Measurements from ENCODE around the gene KDM6A.
"Not testable (repeated sequence)": the region's sequence is repeated elsewhere in the genome, so short reads cannot be mapped to it uniquely, and the experiment has no call there.

The KDM6A gene

DNA sequence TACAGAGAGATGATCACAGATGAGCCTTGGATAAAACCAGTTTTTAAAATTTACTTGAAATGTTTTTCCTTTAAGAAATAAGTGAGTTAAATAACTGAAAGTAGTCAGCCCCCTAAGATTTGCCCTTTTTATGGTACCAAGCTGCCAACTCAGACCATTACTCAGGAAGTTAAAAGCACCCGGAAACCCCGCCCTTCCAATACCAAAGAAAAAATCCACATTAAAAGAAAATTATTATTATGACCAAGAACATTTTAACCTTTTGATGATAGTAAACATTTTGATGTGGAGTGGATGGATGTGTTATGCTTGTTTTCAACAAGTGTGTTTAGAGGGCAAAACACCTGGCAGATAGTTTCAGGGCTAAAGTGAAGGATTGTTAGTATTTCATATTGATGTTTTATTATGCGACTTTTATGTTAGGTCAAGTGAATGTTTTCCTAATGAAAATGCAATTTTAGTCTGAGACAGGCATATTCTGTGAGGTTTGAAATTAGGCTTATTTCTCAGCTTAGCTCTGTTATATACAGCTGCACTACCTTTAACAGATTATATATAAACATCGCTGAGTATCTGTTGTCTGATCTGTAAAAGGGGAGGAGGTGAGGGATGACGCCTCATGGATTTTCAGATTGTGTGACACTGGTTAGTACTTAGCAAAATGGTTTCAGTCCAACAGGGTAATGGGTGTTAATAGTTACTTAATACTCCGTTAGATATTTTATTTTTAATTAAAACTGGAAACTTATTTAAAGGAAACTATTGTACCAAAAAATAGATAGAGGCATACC lies 89.0 kb downstream of the KDM6A start:
- no peak for DNase-seq (ENCODE audit: low read depth in 2 of 2)

DNA sequence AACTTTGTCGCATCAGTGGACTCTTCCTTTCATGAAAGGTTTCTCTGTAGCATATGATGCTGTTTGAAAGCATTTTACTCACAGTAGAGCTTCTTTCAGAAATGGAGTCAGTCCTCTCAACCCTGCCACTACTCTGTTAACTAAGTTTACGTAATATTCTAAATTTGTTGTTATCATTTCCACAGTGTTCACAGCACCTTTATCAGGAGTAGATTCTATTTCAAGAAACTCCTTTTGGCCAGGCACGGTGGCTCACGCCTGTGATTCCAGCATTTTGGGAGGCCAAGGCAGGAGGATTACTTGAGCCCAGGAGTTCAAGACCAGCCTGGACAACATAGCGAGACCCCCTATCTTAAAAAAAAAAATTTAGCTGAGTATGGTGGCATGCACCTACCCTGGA lies 90.0 kb downstream of the KDM6A start:
- DNase-seq (ENCODE audit: low read depth in 2 of 2): no peak

DNA sequence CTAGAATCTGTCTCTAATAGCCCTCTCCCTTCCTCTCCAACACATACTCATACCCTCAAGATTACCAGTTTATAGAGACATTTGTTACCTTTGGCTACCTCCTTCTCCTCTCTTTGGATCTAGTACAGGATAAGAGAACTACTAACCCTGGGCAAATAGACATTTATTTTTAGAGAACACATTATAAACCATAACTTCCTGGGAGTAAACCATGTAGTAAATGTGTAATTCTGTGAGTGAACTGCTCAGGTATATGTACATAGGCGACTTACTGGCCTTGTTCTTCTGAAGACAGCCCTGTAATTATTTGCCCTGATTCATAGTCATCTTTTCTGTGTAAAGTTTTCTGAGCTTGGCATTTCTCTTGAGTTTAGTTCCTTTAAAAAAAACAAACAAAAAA lies 94.2 kb downstream of the KDM6A start:
- no peak for DNase-seq (ENCODE audit: low read depth in 2 of 2)

DNA sequence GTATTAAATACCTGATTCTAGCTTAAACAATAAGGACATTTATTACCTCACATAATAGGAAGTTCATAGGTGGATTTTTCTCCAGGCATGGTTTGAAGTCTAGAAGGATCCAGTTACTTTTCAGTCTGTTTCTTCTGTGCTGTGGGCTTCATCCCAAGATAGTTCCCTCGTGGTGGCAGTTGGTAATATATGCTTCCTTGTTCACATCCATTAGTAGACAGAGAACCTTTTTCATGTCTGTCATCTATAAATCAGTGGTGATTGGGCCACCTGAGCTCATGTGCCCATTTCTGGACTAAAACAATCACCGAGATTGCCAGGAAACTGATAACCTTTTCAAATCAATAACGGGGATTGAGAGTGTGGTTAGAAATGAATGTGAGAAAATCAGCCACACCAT lies 97.7 kb downstream of the KDM6A start:
- DNase-seq (ENCODE audit: low read depth in 2 of 2): no peak

DNA sequence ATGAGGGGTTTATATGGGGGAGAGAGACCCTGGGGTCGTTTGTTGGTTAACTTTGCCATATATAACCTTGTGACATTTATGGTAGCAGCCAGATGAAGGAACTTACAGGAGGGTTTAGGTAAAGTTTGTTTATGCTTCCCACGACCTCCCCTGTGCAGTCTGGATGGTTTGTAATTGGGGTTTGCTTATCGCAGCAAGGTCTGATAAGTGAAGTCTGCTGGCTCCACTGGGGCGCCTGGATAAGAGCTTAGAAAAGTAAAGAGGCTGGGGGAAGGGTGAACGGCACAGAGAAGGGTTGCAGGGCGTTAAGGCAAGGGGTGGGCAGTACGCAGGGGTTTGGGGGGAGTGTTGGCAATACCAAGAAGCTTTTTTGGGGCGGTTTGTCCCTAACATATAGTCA lies 98.7 kb downstream of the KDM6A start:
- DNase-seq (ENCODE audit: low read depth in 2 of 2): no peak

DNA sequence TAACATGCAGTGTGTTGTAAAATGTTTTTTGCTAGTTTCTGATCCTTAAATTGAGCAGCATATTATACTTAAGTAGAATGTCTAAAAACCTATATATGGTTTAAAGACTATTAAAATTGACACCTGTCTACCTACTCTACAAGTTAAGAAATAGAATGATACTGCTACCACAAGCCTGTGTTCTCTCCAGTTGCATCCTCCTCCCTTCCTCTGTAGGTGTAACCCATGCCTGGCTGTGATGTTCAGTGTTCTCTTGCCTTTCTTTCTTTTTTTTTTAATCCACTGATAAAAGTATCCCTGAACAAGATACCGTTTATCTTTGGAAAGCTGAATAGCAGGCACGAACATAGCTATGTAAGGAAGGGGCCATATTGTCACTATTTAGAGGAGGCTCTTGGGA lies 99.1 kb downstream of the KDM6A start:
- no peak for DNase-seq (ENCODE audit: low read depth in 2 of 2)

DNA sequence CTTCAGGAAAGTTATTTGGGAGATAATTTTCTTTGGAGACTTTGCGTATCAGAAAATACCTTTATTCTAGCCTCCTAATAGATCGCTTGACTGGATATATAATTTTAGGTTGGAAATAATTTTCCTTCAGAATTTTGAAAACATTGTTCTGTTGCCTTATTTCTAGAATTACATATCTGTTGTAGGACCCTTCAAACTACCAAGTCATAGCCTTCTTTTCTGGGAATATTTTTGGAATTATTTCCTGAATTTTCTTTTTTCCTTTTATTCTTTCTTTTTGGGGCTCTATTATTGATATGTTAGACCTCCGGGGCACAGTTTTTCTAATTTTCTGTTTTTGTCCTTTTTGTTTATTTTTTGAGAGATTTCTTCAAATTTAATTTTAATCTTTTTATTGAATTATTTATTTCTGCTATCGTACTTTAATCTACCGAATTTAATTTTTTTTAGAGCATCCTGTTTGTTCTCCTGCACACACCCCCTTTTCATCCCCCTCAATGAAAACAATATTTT lies 100.5 kb downstream of the KDM6A start:
- DNase-seq (ENCODE audit: low read depth in 2 of 2): no peak

DNA sequence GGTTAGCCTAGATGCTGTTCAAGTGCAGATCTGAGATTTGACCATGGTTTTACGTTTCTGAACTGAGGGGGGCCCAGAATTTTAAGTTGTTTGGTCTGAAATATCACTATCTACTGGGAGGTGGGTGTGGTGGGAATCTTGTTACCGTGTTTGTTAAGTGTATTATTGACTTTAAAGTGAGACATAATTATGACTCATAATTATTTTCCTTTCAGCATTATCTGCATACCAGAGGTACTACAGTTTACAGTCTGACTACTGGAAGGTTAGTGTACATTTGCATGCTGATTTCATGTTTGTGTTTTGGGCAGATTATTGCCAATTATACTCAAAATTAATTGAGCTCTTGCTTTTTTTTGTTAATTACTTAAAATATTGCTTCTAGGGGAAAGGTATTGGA lies 101.5 kb downstream of the KDM6A start:
- no peak for DNase-seq (ENCODE audit: low read depth in 2 of 2)

DNA sequence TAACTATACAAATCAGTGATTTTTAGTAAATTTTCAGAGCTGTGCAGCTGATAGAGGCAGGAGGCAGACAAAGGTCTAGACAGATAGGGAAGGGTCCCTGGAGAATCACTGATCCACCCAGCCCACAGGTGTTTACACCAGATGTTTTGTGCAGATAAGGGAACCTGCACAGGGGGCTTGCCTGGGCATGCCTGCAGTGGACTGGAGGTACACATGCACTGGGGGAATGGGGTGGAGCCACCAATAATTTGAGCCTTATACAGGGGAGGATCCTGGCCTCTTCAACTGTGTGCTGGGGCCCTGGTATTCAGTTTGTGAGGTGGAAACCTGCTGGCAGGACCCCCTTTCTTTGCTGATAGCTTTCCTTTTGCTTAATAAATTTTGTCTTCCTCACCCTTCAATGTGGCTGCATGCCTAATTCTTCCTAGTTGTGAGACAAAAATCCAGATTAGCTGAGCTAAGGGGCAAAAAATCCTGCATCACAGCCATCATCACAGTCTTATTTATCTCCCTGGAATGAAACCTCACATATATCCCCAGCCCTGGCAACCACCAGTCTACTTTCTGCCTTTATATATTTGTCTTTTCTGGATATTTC lies 102.8 kb downstream of the KDM6A start:
- DNase-seq (ENCODE audit: low read depth in 2 of 2): no peak

DNA sequence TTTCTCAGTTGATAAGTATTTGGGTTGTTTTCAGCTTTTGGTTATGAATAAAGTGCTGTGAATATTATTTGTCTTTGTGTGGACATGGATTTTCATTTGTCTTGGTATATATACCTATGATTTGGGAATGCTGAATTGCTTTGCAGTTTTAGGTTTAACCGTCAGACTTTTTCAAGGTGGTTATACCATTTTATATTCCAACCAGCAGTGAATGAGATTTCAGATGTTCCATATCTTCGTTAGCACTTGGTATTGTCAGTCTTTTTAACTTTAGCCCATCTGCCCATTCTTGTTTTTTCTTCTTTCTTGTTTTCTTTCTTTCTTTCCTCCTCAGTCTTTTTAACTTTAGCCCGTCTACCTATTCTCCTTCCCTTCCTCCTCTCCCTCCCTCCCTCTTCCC lies 106.0 kb downstream of the KDM6A start:
- DNase-seq (ENCODE audit: low read depth in 2 of 2): no peak

DNA sequence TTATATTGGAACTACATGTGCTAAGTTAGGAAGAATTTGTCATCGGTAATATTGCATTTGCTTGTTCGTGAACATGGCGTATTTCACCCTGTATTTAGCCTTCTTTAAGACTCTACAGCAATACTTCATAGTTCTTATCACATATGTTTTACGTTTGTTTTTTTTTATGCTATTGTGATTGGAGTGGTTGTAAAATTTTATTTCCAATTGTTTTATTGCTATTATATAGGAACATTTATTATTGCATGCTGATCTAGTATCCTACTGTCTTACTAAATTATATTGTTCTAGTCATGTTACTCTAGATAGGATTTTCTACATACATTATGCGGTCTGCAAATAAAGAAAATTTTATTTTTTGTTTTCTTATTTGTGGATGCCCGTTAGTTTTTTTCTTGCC lies 107.4 kb downstream of the KDM6A start:
- DNase-seq (ENCODE audit: low read depth in 2 of 2): no peak

DNA sequence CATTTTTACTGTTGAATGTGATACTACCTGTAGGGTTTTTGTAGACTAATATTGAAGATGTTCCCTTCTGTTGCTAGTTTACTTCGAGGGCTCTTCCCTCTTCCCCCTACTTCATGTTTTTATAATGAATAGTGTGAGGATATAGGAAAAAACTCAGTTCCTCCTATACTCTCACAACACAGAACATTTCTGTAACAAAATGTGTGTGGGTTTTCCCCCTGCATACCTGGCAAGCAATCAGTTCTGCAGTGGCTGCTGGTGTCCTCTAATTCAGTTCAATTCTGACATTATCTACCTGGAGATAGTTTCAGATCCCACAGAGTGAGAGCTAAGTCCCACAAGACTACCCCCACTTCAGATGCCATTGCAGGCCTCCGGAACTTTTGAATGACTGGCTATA lies 107.9 kb downstream of the KDM6A start:
- no peak for DNase-seq (ENCODE audit: low read depth in 2 of 2)

DNA sequence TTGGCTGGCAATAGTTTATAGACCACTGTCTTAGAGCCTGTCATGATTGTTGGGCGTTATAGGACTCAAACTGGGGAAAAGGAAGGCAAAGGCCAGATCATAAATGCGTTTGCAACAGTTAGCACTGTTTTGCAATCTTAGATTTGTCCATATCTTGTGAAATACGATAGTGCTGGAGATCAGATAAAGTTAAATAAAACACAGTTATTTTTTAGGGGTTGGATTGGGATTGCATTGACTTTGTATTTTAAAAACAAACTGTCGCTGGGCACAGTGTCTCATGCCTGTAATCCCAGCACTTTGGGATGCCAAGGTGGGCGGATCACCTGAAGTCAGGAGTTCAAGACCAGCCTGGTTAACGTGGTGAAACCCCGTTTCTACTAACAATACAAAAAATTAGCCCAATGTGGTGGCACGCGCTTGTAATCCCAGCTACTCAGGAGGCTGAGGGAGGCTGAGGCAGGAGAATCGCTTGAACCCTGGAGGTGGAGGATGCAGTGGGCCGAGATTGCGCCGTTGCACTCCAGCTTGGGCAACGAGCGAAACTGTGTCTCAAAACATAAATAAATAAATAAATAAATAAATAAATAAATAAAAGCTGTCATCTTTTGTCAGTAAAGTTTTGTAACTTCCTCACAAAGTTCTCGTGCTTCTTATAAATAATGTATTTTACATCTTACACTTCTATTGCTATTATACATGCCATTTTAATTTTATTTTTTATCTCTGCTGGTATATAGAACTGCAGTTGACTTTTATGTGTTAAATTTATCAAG lies 117.2 kb downstream of the KDM6A start:
- no peak for DNase-seq (ENCODE audit: low read depth in 2 of 2)

DNA sequence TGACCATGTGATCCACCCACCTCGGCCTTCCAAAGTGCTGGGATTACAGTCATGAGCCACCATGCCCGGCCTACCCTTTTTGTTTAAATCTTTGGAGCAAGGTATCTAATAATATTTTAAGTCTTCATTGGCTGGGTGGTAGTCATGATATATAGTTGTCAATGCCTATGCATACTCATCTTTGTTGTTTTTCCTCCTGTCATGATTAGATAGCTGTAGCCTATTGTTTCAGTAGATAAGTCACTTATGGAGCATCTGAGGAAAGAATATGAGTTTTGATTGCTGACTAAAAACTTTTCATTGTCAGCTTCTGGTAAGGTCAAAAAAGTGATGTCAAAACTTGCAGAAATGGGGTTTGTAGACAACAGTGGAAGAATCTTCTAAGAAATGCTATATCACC lies 119.8 kb downstream of the KDM6A start:
- no peak for DNase-seq (ENCODE audit: low read depth in 2 of 2)

DNA sequence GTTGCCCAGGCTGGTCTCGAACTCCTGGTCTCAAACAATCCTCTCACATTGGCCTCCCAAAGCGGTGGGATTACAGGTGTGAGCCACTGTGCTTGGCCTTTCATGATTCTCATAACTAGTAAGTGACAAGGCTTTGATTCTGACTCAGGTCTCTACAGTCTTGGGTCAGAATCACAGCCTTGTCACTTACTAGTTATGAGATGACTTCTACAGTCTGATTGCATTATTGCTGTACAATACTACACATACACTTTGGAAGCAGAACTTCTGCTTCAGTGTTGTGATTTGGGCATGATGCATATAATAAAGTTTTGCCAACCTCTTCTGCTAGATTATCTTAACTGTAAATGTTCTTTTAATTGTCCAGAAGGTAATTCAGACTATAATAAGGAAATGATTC lies 123.3 kb downstream of the KDM6A start:
- no peak for DNase-seq (ENCODE audit: low read depth in 2 of 2)

DNA sequence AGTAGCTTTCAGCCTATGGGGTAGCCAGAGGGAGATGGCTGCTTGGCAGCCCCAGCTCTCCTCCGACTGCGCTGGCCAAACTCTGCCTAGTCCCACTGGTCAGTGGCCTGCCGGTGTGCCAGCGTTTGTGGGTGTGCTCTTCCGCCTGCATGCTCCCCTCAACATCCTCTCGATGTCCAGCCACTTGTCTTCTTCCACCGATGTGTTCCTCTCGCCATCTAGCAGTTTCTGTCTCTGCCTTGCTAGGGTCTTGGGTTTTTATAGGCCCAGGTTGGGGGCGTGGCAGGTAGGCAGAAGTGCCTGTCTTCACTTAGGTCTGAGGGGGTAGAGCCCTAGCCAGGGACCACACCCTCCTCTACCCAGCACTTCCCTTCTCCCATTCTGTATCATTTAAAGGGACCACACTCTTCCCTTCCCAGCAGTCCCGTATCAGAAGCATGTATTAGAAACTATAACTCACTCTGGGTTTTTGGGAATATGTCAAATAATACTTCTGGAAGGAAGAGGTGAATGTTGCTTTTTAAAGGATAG lies 124.4 kb downstream of the KDM6A start:
- DNase-seq (ENCODE audit: low read depth in 2 of 2): no peak

DNA sequence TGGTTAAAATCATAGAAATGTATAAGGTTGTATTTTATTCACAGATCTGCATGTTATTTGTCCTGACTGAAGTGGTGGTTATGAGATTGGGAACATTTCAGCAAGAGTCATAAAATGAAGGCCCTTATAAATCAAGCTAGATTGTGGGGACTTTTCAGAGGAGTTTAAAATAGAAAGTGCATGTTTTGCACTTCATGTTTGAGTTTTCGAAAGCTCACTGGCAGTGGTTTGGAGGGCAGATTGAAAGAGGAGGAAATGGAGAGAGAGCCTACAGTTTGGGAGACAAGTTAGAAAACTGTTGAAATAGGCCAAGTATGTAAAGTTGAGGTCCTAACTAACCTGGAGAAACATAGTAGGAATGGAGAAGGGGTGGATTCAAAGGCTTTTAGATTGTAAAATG lies 124.9 kb downstream of the KDM6A start:
- DNase-seq (ENCODE audit: low read depth in 2 of 2): no peak

DNA sequence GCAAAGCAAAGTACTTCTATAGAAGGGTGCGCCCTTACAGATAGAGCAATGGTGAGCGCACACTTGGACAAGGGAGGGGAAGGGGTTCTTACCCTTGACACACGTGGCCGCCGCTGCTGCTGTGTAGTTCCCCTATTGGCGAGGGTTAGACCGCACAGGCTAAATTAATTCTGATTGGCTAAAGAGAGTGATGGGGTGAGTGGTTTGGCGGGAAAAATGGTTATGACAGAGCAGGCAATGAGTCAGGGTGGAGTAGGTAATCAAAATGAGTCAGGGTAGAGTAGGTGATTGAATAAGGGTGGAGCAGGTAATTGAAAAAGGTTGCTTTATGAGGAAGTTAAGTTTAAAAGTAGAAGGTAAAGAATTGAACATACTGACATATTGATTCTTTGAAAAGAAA lies 126.2 kb downstream of the KDM6A start:
- not testable (repeated sequence) for DNase-seq (ENCODE audit: low read depth in 2 of 2)

DNA sequence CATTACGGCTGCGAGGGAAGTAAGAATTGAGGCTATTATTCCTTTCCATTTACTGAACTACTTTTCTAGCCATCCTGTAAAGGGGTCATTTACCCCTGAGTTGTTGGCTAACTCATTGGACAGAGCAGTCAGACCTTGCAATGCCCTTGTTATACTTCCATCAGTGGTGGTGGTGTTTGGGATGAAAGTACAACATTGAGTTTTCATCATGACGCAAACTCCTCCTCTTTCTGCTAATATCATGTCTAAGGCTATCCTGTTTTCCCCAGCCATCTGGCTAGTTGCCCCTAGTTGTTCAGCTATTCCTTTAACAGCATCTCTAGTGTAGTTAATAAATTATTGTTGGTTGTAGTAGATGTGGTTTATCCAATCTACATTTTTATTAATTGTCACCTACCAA lies 126.9 kb downstream of the KDM6A start:
- DNase-seq (ENCODE audit: low read depth in 2 of 2): not testable (repeated sequence)

DNA sequence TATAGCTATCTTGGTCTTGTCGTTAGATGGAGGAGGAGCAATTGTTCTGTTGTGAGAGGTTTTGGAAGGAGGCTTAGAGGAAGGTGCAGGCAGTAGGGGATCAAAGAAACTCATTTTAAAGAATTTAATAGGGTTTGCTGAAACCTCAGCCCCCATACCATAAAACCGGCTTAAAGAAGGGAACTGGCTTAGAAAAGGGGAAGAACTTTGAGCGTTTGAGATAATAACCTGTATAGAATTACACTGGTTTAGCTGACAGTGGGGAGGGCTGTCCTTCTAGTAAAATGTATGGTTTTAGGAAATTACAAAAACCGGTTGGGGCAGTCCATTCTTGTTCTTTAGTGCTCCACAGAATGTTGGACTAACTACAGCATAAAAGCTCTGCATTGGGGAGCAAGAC lies 128.1 kb downstream of the KDM6A start:
- DNase-seq (ENCODE audit: low read depth in 2 of 2): no peak

DNA sequence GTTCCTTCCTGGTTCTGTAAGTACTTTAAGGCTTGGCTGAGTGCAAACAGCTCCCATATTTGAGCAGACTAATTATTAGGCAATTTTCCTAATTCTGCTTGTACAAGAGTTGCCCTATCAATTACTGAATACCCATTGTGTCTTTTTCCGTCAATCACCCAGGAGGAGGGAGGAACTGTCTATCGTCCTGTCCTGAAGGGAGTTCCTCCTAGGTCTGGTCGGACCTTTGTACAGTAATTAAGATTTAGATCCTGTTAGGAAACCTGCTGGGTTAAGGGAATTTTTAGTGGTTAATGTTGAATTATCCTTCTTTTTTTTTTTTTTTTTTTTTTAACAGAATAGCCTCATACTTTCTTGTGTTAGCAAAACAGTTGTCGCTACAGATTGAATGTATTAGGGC lies 130.1 kb downstream of the KDM6A start:
- DNase-seq (ENCODE audit: low read depth in 2 of 2): no peak

DNA sequence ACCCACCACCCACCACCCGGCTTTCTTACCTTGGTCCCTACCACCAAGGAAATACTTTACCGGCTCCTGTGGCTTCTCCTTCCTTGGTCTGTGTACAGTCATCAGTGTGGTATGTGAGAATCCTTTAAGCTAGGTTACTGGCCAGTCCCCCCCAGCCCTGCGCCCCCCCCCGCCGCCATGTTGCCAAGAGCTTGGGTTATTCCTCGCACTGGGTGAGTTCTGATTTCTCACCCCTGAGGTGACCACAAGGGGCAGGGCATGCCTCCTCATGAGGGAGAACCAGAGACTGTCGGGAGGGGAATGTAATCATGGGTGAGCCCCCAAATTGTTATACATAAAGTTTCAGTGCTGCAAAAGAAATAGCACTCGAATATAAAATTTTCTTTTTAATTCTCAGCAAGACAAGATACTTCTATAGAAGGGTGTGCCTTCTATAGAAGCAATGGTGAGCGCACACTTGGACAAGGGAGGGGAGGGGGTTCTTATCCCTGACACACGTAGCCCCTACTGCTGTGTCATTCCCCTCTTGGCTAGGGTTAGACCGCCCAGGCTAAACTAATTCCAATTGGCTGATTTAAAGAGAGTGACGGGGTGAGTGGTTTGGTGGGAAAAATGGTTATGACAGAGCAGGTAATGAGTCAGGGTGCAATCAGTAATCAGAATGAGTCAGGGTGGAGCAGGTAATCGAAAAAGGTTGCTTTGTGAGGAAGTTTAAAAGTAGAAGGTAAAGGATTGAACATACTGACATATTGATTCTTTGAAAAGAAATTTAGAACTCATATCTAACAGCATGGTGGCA lies 133.2 kb downstream of the KDM6A start:
- no peak for DNase-seq (ENCODE audit: low read depth in 2 of 2)
